ENCODE results near the gene ITGA7. TPM values are rescaled to one million over a fixed set of nuclear protein-coding genes. Genes with fewer than 3 reads are reported as not detected.

Gene ITGA7
- total RNA-seq, 1 donor from 2014 or later, result 33.2 TPM

DNA sequence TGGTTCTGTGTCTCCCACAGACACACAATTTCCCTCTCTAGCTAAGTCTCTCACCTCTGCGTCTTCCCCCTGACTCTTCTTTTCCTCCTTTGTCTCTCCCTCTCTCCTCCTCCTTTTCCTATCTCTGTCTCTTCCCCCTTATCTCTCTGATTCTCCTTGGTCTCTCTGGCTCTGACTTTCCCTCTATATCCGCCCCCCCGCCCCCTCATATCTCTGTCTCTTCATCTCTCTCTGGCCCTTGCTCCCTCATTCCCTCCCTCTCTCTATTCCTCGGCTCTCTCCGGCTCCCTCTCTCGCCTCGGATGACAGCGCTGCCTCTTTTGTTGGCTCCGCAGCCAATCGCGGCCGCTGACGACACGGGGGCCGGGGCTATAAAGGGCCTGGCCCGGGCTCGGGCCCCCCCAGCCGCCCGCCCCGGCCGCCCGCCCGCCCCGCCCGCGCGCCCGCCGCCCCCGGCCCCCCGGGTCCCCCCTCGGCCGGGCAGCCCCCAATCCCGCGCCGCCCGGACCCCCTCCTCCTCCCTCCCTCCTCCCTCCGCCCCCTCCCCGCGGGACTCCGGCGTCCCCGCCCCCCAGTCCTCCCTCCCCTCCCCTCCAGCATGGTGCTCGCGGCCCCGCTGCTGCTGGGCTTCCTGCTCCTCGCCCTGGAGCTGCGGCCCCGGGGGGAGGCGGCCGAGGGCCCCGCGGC lies 35.2 kb upstream of the ITGA7 start, which contains the start of gene GDF11:
GDF11 (plus strand) TSS at position 404 of the 687 bp plus-strand sequence; CDS start at position 599, 195 bp downstream.
- Mint-ChIP-seq H3K4me3 (peak within 1 kb of the TSS; percentile 90), H3K4me1 (peaks cover 44% of the 10 kb centered on the region), H3K9me3 (no peaks in the 10 kb centered on the region), H3K36me3 (no peaks in the 10 kb centered on the region), H3K27me3 (ENCODE audit: low read depth) (no peaks in the 10 kb centered on the region), H3K27ac (peak within 1 kb of the TSS; percentile 94)
- TF ChIP-seq, protein P1, sequence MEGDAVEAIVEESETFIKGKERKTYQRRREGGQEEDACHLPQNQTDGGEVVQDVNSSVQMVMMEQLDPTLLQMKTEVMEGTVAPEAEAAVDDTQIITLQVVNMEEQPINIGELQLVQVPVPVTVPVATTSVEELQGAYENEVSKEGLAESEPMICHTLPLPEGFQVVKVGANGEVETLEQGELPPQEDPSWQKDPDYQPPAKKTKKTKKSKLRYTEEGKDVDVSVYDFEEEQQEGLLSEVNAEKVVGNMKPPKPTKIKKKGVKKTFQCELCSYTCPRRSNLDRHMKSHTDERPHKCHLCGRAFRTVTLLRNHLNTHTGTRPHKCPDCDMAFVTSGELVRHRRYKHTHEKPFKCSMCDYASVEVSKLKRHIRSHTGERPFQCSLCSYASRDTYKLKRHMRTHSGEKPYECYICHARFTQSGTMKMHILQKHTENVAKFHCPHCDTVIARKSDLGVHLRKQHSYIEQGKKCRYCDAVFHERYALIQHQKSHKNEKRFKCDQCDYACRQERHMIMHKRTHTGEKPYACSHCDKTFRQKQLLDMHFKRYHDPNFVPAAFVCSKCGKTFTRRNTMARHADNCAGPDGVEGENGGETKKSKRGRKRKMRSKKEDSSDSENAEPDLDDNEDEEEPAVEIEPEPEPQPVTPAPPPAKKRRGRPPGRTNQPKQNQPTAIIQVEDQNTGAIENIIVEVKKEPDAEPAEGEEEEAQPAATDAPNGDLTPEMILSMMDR (IDR thresholded peaks at IDR 0.05; ENCODE audit: unreplicated experiment), result no peak
- peak; percentile 69 to 76 for DNase-seq (ENCODE audit: low spot score in 2 of 2, unreplicated experiment in 2 of 2)

DNA sequence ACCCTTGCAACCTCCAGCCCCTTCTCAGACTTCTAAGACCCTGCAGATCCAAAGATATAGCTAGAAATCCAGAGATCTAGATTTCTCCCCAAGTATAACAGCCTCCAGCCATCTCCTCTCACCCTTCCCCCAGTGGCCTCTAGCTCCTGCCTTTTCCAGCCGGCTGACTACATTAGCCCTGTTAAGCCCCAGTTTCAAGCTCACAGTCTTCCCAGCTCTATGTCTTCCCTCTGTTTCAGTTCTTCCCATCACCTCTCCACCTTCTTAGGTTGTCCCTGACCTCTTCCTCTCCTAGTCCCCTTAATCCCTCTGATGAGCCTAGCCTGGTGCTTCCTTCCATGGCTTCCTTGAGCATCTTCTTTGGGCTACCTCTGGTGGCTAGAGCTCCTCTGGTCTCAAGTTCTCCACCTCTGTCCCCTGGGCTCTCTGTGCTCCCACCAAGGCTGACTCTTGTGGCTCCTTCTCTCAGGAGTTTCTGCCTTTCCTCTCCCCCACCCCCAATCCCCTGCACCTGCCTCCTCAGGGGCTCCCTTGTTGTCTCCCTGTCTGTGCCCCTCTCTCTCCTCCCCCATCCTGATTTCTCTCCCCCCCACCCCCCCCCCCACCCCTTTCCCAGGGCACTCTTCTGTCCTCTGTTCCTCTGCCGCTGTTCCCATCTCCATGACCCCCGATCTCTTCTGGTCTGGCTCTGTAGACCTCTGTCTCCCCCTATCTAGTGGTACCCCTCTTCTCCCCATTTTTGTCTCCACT lies 34.4 kb upstream of the ITGA7 start:
- H3K4me3 Mint-ChIP-seq, result peak overlapping the region; percentile 85
- H3K4me1 Mint-ChIP-seq, result peaks cover 52% of the 10 kb centered on the region

DNA sequence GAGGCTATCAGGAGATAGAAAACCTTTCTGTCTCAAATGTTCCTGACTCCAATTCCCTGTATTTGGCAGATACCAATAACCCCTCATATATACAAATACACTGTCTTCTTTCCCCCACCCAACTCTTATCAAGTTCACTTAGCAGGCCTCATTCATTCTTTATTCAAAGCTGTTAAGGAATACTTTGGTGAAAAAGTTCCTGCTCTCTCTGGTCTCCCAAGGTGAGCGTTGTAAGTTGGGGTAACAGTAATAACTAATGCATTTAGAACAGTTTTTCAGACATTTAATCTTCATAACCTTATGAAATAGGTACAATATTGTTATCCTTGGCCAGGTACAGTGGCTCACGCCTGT lies 31.3 kb upstream of the ITGA7 start:
- H3K27me3 Mint-ChIP-seq (ENCODE audit: low read depth), result no peaks in the 10 kb centered on the region
- H3K27ac Mint-ChIP-seq, result peak overlapping the region; percentile 91
- H3K36me3 Mint-ChIP-seq, result no peaks in the 10 kb centered on the region
- TF ChIP-seq, protein P1 (IDR thresholded peaks at IDR 0.05; ENCODE audit: unreplicated experiment), result peak; percentile 11
- H3K4me3 Mint-ChIP-seq, result no peak overlapping the region
- no peak for DNase-seq (ENCODE audit: low spot score in 2 of 2, unreplicated experiment in 2 of 2)
- peaks cover 36% of the 10 kb centered on the region for H3K4me1 Mint-ChIP-seq
- H3K9me3 Mint-ChIP-seq, result no peaks in the 10 kb centered on the region

More for the DNA sequence above, 34.4 kb upstream of the ITGA7 start:
- DNase-seq (ENCODE audit: low spot score in 2 of 2, unreplicated experiment in 2 of 2), result no peak
- Mint-ChIP-seq H3K36me3 (no peaks in the 10 kb centered on the region), H3K9me3 (no peaks in the 10 kb centered on the region), H3K27me3 (ENCODE audit: low read depth) (no peaks in the 10 kb centered on the region), H3K27ac (peak overlapping the region; percentile 94)
- TF ChIP-seq, protein P1 (IDR thresholded peaks at IDR 0.05; ENCODE audit: unreplicated experiment), result no peak

DNA sequence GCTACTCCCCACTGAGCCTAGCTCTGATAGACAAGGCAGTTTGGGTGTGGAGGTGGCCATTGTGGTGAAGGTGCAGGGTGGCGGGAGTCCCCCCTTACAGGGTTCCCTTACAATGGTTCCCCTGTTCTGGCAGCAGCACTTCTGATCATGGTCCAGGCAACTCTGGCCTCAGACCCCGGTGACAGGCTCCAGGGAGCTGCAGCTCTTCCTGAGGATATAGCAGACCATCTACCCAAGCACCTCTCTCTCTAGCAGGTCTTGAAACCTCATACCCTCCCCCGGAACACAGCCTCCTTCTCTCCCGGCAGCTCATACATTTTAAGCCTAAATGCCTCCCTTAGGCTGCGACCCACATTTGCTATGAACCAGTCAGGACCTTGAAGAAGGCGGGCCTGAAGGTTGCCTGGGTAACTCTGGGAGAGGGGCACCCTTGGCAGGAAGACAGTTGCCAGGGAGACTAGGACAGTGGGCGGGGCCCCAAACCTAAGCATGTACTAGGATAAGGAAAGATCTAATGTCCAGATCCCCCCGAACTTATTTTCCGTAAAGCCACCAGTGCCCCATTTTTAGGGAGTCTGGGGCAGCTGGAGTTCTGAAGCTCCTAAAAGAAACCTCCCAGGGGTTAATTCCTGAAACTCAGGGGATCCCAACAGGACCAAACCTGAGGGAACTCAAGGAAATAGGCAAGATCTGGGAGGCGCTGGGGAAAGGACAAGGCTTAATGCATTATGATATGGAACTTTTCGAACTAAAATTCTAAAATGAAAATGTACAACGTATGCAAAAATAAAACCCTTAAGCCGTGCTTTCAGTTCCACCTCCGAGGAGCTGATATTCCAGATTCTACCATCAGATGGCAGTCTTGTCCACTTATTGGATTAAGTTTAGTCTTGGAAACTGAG lies 30.7 kb upstream of the ITGA7 start:
- H3K9me3 Mint-ChIP-seq, result no peaks in the 10 kb centered on the region
- H3K36me3 Mint-ChIP-seq, result no peaks in the 10 kb centered on the region
- H3K27me3 Mint-ChIP-seq (ENCODE audit: low read depth), result no peaks in the 10 kb centered on the region
- H3K27ac Mint-ChIP-seq, result peak overlapping the region; percentile 91
- peaks cover 32% of the 10 kb centered on the region for H3K4me1 Mint-ChIP-seq
- H3K4me3 Mint-ChIP-seq, result peak overlapping the region; percentile 75
- TF ChIP-seq, protein P1 (IDR thresholded peaks at IDR 0.05; ENCODE audit: unreplicated experiment), result peak; percentile 92
- DNase-seq (ENCODE audit: low spot score in 2 of 2, unreplicated experiment in 2 of 2), result peak in 1 of 2 experiments; percentile 72

DNA sequence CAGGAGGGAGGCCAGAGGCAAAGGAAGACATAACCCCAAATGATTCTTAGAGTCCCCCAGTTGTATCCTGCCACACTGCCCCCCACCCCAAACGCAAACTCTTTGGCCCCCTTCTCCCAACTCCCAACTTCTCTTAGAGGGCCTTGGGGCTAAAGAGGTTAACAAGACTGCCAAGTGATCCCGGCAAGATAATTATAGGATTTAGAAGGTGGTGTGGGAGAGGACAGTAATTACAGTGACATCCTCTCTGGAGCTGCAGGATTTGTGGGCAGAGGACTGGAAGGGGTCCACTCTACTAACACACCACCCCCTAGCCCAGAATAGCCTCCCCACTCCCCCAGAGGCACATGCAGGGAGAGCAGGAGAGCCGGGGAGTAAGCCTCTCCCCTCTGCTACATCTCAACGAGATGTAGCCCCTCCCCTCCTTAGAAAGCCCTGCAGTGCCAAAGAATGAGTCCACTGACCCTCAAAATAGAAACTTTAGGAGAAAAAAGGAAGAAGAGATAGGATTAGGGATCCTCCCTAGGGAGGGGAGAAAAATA lies 29.9 kb upstream of the ITGA7 start:
- peaks cover 30% of the 10 kb centered on the region for H3K4me1 Mint-ChIP-seq
- no peak for DNase-seq (ENCODE audit: low spot score in 2 of 2, unreplicated experiment in 2 of 2)
- peak overlapping the region; percentile 75 for H3K4me3 Mint-ChIP-seq
- H3K9me3 Mint-ChIP-seq, result no peaks in the 10 kb centered on the region
- no peaks in the 10 kb centered on the region for H3K27me3 Mint-ChIP-seq (ENCODE audit: low read depth)
- no peaks in the 10 kb centered on the region for H3K36me3 Mint-ChIP-seq
- TF ChIP-seq, protein P1 (IDR thresholded peaks at IDR 0.05; ENCODE audit: unreplicated experiment), result no peak
- H3K27ac Mint-ChIP-seq, result peak overlapping the region; percentile 91

All from mesothelial cell of epicardium (in vitro differentiated cells).